HG02870 (cell line): ENCODE data around the gene ZBTB16.

Source experiments
- ATAC-seq: cut with Tn5 transposase; IDR thresholded peaks from one replicate; pipeline ENCODE4 v1.9.1; 2021; ENCODE audit warnings: mild to moderate bottlenecking, moderate library complexity; ENCODE audit not compliant: unreplicated experiment

ZBTB16 gene

DNA sequence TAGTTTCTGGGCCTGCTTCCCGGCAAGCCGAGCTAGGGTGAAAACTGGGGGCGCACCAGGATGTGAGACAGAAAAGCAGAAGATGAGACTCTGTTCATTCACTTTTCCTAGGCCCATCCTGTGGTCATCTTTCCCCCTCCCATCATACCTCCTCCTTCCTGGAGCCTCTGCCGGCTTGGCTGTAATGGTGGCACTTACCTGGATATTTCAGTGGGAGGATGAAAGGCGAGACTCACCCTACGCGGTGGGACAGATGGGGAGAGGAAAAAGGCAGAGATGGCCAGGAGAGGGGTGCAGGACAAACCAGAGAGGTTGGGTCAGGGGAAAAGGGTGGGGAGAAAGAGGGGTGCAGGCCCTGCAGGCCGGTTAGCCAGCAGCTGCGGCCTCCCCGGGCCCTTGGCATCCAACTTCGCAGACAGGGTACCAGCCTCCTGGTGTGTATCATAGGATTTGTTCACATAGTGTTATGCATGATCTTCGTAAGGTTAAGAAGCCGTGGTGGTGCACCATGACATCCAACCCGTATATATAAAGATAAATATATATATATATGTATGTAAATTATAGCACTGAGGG, 195.1 kb downstream of the ZBTB16 start:
- ATAC-seq, result no peak

- no peak for ATAC-seq
These were observed 195.8 kb downstream of the ZBTB16 start for GRCh38 chr11:114255289-114255688.

DNA sequence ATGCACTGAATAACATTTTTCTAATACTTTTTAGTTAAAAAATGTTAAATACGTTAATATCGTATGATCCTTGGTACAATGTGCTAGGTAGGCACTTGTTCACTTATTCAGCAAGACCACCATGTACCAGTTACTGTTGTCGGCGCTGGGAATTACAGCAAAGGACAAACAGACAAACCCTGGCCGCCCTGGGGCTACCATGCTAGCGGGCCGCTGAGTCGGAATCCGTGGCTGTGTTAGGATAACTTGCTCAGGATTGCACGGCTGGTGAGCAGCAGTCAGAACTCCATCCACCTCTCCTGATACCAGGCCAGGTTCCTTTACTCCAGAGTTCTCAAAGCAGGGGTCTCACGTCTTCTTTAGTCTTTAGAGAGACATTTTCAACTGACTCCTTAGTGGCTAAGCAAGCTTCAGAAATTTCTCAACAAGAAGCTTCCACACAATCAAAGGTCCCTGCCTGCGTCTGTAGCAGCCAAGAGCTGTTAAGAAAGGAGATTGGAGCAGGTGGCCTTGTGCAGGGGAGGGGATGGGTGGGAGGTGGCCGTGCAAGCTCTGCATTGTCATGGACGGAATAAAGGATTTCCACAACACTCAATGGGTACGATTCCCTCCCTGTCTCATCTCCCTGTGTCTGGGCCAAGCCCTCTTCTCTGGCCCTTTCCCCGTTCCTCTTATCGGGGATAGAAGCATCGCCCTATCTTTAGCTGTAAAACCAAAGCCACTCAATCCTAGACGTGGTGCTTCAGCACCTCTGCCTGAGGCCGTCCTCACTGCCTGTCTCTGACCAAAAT, 196.9 kb downstream of the ZBTB16 start:
- ATAC-seq, result no peak

DNA sequence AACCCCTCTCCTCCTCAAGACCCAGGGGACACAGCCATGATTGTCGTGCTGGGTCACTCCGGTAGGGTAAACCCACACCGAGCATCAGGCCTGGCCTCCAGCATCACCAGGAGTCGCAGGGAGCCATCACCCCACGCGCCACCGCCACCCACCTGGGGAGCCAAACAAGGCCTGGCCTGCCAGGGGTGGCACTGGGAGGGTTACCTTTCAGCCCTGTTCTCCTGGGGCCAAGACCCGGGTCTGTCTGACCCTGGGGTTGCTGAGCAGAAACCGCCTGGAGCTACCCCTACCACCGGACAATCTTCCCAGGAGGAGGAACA, 197.4 kb downstream of the ZBTB16 start:
- ATAC-seq, result no peak

GRCh38 chr11:114257621-114258558, 198.4 kb downstream of the ZBTB16 start:
- no peak for ATAC-seq

- ATAC-seq, result no peak
These were observed 199.2 kb downstream of the ZBTB16 start for GRCh38 chr11:114258696-114259095.

DNA sequence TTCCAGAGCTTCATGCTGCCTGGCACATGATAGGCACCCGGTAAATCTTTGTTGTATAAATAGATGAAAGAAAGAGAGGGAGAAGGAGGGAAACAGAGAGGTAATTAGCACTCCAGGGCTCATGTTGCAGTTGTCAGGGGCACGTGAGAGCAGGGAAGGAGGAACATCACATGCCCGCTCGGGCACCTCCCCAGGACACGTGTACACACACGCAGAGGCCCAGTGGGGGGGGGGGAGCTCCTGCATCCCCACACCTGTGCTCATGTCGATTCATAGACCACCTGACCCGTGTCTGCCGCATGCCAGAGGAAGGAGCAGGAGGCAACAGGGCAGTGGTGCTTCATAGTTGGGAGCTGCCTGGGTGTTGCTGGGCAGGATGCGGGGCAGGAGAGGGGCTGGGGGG, 199.6 kb downstream of the ZBTB16 start:
- ATAC-seq, result no peak

DNA sequence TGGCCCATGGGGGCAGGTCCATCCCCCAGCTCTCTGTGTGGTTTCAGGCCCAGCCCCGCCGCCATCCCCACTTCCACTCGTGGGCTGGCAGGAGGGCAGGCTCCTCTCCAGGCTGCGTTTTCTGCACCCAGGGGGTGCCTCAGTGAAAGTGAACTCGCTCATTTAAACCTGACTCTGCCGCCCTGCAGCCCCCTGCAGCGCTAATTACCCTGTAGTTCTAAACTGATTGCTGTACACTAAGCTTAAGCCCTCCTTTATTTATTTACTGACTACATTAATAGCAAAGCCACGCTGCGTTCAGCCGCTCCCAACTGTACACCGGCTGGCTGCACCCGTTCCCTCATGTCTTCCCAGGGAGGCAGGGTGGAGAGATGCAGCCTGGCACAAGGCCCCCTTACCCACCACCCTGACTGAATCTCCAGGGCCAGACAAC, 200.1 kb downstream of the ZBTB16 start:
- ATAC-seq, result no peak

DNA sequence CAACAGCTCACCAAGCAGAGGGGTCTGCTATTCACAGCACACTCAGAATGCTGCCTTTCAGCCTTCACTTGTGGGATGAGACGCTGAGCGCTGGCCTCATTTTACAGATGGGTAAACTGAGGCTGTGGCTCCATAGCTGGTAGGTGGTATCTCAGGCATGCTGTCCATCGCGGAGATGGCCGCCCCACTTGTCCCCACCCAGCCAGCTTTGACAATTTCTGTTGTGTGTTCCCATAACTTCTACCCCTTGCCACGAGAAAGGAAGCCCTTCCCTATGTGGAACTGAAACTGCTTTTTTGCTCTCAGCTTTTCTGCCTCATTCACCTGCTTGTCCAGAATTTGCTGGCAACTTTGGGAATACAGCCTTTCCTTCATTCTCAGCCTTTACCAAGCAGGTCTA, 200.6 kb downstream of the ZBTB16 start:
- ATAC-seq, result no peak

GRCh38 chr11:114260483-114260882, 201.0 kb downstream of the ZBTB16 start:
- no peak for ATAC-seq

- no peak for ATAC-seq
These were observed 202.3 kb downstream of the ZBTB16 start for GRCh38 chr11:114261791-114262190.

DNA sequence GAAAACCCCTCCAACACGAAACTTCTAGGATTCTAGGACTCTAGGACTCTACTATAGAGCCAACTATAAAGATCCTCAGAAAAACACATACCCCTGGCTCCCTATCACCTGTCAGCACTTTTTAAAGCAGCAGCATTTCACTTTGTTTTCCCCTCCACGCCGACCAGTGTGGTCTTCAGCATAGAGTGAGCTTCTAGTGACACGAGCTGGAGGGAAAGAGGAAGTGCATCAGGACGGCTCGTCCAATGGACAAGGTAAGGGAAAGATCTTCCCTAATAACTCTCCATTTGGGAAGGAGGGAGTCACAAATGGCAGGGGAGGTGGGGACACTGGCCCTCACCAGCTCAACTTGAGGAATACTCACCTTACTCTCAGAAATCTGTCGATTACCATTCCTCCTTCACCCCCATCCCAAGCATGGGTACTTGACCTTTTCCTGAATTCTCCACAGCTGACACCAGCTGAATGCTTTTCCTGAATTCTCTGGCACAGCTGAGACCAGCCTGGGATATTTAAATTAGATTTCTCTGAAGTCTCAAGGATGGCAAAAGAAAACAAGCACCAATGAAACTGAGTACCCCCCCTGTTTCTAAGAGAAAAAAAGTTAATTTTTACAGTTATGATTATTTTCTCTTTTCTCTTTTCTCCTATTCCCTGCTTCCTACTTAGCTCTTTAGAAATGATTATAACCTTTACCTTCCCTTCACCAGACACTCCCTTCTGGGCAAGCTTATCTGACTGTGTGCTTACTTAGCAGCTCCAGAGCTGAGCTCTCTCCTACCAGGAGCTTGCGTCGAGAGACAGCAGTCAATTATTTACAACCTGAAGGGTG, 203.4 kb downstream of the ZBTB16 start:
- ATAC-seq, result no peak

- ATAC-seq, result no peak
These were observed 204.1 kb downstream of the ZBTB16 start for GRCh38 chr11:114263513-114264170.

DNA sequence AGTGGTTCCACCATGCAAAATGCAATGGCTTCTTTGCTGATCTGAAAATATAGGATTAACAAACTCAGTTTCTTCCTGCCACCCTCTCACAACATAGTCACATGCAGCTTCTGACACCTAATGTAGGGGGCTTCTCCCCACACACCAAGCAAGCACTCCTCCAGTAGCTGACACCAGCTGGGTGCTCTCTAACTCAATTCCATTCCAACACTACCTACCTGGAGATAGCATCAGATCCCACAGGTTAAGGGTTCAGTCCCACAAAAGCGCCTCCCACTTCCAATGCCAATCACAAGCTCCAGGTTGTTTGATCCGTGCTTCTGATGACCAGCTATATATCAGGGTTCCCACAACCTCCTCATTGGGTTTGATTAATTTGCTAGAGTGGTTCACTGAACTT, 204.9 kb downstream of the ZBTB16 start:
- no peak for ATAC-seq

GRCh38 chr11:114265122-114265878, 205.8 kb downstream of the ZBTB16 start:
- no peak for ATAC-seq

DNA sequence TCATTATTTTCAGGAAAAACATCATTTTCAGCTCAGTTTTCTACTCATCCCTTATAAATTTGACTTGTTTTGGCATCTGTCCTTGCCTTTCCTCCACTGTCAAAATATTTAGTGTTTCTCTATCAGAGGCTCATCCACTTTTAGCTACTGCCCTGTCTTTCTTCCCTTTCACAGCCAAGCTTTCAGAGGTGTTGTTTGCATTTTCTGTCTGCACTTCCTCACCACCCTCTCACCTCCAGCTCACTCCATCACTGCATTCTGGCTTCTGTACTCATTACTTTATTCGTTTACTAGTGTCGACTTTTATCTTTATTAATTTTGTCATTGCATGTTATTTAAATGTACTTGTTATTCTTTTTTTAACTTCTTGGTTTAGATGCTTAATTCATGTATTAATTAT, 210.0 kb downstream of the ZBTB16 start:
- no peak for ATAC-seq

DNA sequence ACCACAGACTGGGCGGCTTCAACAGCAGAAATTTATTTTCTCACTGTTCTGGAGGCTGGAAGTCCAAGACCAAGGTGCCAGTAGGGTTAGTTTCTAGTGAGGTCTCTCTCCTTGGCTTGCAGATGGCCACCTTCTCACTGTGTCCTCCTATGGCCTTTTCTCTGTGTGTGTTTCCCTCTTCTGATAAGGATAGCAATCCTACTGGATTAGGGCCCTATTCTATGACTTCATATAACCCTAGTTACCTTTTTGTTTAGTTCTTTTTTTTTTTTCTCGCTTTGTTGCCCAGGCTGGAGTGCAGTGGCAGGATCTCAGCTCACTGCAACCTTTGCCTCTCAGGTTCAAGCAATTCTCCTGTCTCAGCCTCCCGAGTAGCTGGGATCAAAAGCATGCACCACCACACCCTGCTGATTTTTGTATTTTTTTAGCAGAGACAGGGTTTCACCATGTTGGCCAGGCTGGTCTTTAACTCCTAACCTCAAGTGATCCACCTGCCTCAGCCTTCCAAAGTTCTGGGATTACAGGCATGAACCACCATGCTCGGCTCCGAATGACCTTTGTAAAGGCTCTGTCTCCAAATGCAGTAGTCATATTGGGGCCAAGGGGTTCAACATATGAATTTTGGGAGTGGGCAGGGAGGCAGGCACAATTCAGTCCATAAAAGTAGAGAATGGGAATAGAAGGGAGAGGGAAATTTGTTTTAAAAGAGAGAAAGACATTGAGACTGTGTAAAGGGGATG, 211.2 kb downstream of the ZBTB16 start:
- no peak for ATAC-seq

- no peak for ATAC-seq
These were observed 211.8 kb downstream of the ZBTB16 start for GRCh38 chr11:114271316-114271715.

DNA sequence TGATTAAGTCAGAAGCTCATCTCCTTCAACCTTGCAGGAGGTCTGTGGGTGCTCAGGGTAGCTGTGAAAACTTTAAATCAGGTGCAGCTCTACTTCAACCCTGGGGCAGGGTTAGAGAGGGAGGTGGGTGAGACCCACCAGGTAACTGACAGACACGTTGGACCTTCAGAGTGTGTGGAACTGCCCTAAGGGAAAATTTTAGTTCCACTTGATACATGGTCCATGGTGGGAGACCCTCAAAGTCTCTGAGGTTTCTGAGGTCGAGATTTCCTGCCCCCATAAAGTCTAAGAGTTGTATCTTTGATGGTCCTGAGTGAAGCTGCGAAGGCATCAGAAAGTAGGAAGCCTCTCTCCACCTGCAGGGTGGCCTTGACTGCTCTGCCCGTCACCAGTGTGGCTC, 212.8 kb downstream of the ZBTB16 start:
- ATAC-seq, result no peak
